Calu3 (cell line): ENCODE measurements around the gene ASB2. TPM values are rescaled to one million over a fixed set of nuclear protein-coding genes. Genes with fewer than 3 reads are reported as not detected.

Experiments used
- BruUV-seq: library from RNA; stranded (reverse); fragments of 400-500 nt; replicated peaks from 2 replicates; lab custom pipeline; 2021; lab: Mats Ljungman, UMichigan
- CTCF ChIA-PET: fragments of 300-600 bp; sonication (Branson Sonifier 250); formaldehyde crosslinking; loops from one replicate; lab custom pipeline; 2022; ENCODE audit warnings: antibody characterized with exemption; lab: Charles Lee
- DNase-seq: peaks from one replicate; pipeline ENCODE4 v3.0.0; 2022
- H3K27ac Mint-ChIP-seq: one replicate; pipeline ENCODE4 v1.8.0; 2022; ENCODE audit warnings: mixed read lengths; ENCODE audit not compliant: unreplicated experiment
- H3K27me3 Mint-ChIP-seq: one replicate; pipeline ENCODE4 v1.8.0; 2022; ENCODE audit warnings: mixed read lengths; ENCODE audit not compliant: unreplicated experiment
- H3K36me3 Mint-ChIP-seq: one replicate; pipeline ENCODE4 v1.8.0; 2022; ENCODE audit warnings: mild to moderate bottlenecking, moderate library complexity, mixed read lengths; ENCODE audit not compliant: insufficient read depth, unreplicated experiment
- H3K4me1 Mint-ChIP-seq: one replicate; pipeline ENCODE4 v1.8.0; 2022; ENCODE audit warnings: mild to moderate bottlenecking, low read depth, mixed read lengths; ENCODE audit not compliant: unreplicated experiment
- H3K4me3 Mint-ChIP-seq: one replicate; pipeline ENCODE4 v1.8.0; 2022; ENCODE audit warnings: mild to moderate bottlenecking, low read depth, moderate library complexity, mixed read lengths; ENCODE audit not compliant: unreplicated experiment
- H3K9me3 Mint-ChIP-seq: one replicate; pipeline ENCODE4 v1.8.0; 2022; ENCODE audit warnings: low read depth, mixed read lengths; ENCODE audit not compliant: unreplicated experiment
- CTCF ChIP-seq: fragments of 200-600 bp; IDR thresholded peaks from one replicate; pipeline ENCODE4 v1.8.0; 2022; ENCODE audit warnings: antibody characterized with exemption; ENCODE audit not compliant: unreplicated experiment
- intact Hi-C: fragments of 100-400 bp; cut with micrococcal nuclease; formaldehyde crosslinking; loops from one replicate; pipeline ENCODE4 v1.10.0; 2022; ENCODE audit not compliant: unreplicated experiment
- total RNA-seq: library from RNA; stranded (reverse); gene quantifications from 2 replicates; pipeline ENCODE4 v1.2.3, GENCODE V29; 2022

Gene ASB2
- total RNA-seq, 1 experiment from 2014 or later = 0.19 TPM

GRCh38 chr14:93932642-93933041, 43.7 kb downstream of the ASB2 start:
- CTCF ChIA-PET = no interaction called here
- Mint-ChIP-seq H3K27me3 (peaks cover 45% of the 10 kb centered on the region), H3K4me3 (no peak overlapping the region), H3K9me3 (no peaks in the 10 kb centered on the region), H3K27ac (no peak overlapping the region), H3K4me1 (no peaks in the 10 kb centered on the region), H3K36me3 (peaks cover 3% of the 10 kb centered on the region)
- no peak for TF ChIP-seq CTCF
- intact Hi-C loops = no loop called here
- no peak for DNase-seq
- no TSS peak for BruUV-seq

GRCh38 chr14:93930989-93931307, 45.4 kb downstream of the ASB2 start:
- intact Hi-C loops = no loop called here
- peaks cover 51% of the 10 kb centered on the region for H3K27me3 Mint-ChIP-seq
- BruUV-seq = no TSS peak
- DNase-seq = no peak
- no peaks in the 10 kb centered on the region for H3K9me3 Mint-ChIP-seq
- no peaks in the 10 kb centered on the region for H3K36me3 Mint-ChIP-seq
- no peak overlapping the region for H3K4me3 Mint-ChIP-seq
- no peak for TF ChIP-seq CTCF
- no peaks in the 10 kb centered on the region for H3K4me1 Mint-ChIP-seq
- CTCF ChIA-PET = interaction anchor here (0.6 to 0.8 kb wide), 2 partner anchors 9 to 54 kb away, joined by 3 to 4 read pairs; no protein-coding TSS in a partner anchor
- no peak overlapping the region for H3K27ac Mint-ChIP-seq

- BruUV-seq = no TSS peak
- no peak overlapping the region for H3K4me3 Mint-ChIP-seq
- intact Hi-C loops = no loop called here
- H3K4me1 Mint-ChIP-seq = no peaks in the 10 kb centered on the region
- peaks cover 53% of the 10 kb centered on the region for H3K27me3 Mint-ChIP-seq
- no peak overlapping the region for H3K27ac Mint-ChIP-seq
- CTCF ChIA-PET = interaction anchor here (0.6 kb wide), 1 partner anchor 54 kb away, joined by 4 read pairs; no protein-coding TSS in a partner anchor
- no peak for DNase-seq
- TF ChIP-seq CTCF = no peak
- no peaks in the 10 kb centered on the region for H3K36me3 Mint-ChIP-seq
- no peaks in the 10 kb centered on the region for H3K9me3 Mint-ChIP-seq
Observed at GRCh38 chr14:93930296-93930988, 45.9 kb downstream of the ASB2 start.

- no peak overlapping the region for H3K27ac Mint-ChIP-seq
- H3K36me3 Mint-ChIP-seq = no peaks in the 10 kb centered on the region
- CTCF ChIA-PET = no interaction called here
- BruUV-seq = no TSS peak
- no peak for TF ChIP-seq CTCF
- no peak overlapping the region for H3K4me3 Mint-ChIP-seq
- H3K4me1 Mint-ChIP-seq = no peaks in the 10 kb centered on the region
- no peaks in the 10 kb centered on the region for H3K9me3 Mint-ChIP-seq
- peaks cover 53% of the 10 kb centered on the region for H3K27me3 Mint-ChIP-seq
- intact Hi-C loops = no loop called here
- no peak for DNase-seq
Observed at GRCh38 chr14:93929657-93930056, 46.7 kb downstream of the ASB2 start.
